HL-60 (cell line): ENCODE measurements around the gene MTHFD1L.

Experiments
- DNase-seq, 2 experiments: peaks; one replicate each; pipeline ENCODE4 v3.0.0-alpha.2; 2010 to 2020; ENCODE audit warnings: low read depth in 1 of 2, low spot score in 1 of 2
- H3K27ac ChIP-seq: fragments of 250-450 bp; sonication (Bioruptor Pico); replicated peaks from 2 replicates; pipeline ENCODE4 v1.5.1; 2020; ENCODE audit warnings: mild to moderate bottlenecking, moderate library complexity
- H3K27me3 ChIP-seq: fragments of 250-450 bp; sonication (Bioruptor Pico); 2 replicates; pipeline ENCODE4 v1.5.1; 2021; ENCODE audit warnings: mild to moderate bottlenecking, moderate library complexity; ENCODE audit not compliant: insufficient read depth, poor library complexity, severe bottlenecking
- H3K4me3 ChIP-seq: replicated peaks from 2 replicates; pipeline ENCODE4 v1.5.1; 2011; ENCODE audit warnings: mild to moderate bottlenecking, control low read depth, low read length; ENCODE audit not compliant: insufficient read depth
- GABPA ChIP-seq: IDR thresholded peaks from 2 replicates; pipeline ENCODE4 v1.6.1; 2012; ENCODE audit warnings: low read depth
- POLR2AphosphoS5 ChIP-seq: IDR thresholded peaks from 2 replicates; pipeline ENCODE4 v1.6.1; 2012; ENCODE audit warnings: low read depth
- SPI1 ChIP-seq: IDR thresholded peaks from 2 replicates; pipeline ENCODE4 v1.6.1; 2012; ENCODE audit warnings: low read depth, mild to moderate bottlenecking, borderline replicate concordance
- TF ChIP-seq, protein P1 (sequence below): IDR thresholded peaks from one replicate; pipeline ENCODE4 v1.5.1; 2011; ENCODE audit warnings: low read length, control low read depth, inconsistent platforms; ENCODE audit not compliant: insufficient read depth
- TF ChIP-seq, protein P2 (sequence below): IDR thresholded peaks from 2 replicates; pipeline ENCODE4 v1.6.1; 2012; ENCODE audit warnings: low read depth; ENCODE audit not compliant: insufficient replicate concordance

Gene MTHFD1L

DNA sequence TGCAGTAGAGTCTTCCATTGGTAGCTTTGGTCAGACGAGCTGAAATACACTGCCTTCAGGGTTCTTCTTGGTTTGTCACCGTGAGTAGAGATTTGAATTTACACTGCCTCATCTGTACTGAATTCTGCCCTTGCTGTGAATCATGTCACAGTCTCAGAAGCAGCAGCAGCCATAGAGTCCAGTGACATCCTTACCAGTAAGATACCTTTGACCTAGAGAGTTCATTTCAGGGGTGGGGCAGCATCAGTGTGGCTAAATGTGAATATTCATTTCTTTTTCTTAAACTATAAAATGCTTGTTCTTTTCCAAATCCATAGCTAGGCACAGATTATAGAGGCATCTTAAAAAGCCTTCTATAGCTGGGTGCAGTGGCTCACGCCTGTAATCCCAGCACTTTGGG lies 223.5 kb downstream of the MTHFD1L start:
- Histone ChIP-seq H3K27ac (no peak overlapping the region), H3K27me3 (no peaks in the 10 kb centered on the region), H3K4me3 (no peak overlapping the region)
- no peak for DNase-seq
- TF ChIP-seq, protein P1, sequence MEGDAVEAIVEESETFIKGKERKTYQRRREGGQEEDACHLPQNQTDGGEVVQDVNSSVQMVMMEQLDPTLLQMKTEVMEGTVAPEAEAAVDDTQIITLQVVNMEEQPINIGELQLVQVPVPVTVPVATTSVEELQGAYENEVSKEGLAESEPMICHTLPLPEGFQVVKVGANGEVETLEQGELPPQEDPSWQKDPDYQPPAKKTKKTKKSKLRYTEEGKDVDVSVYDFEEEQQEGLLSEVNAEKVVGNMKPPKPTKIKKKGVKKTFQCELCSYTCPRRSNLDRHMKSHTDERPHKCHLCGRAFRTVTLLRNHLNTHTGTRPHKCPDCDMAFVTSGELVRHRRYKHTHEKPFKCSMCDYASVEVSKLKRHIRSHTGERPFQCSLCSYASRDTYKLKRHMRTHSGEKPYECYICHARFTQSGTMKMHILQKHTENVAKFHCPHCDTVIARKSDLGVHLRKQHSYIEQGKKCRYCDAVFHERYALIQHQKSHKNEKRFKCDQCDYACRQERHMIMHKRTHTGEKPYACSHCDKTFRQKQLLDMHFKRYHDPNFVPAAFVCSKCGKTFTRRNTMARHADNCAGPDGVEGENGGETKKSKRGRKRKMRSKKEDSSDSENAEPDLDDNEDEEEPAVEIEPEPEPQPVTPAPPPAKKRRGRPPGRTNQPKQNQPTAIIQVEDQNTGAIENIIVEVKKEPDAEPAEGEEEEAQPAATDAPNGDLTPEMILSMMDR = no peak
- TF ChIP-seq, protein P2, sequence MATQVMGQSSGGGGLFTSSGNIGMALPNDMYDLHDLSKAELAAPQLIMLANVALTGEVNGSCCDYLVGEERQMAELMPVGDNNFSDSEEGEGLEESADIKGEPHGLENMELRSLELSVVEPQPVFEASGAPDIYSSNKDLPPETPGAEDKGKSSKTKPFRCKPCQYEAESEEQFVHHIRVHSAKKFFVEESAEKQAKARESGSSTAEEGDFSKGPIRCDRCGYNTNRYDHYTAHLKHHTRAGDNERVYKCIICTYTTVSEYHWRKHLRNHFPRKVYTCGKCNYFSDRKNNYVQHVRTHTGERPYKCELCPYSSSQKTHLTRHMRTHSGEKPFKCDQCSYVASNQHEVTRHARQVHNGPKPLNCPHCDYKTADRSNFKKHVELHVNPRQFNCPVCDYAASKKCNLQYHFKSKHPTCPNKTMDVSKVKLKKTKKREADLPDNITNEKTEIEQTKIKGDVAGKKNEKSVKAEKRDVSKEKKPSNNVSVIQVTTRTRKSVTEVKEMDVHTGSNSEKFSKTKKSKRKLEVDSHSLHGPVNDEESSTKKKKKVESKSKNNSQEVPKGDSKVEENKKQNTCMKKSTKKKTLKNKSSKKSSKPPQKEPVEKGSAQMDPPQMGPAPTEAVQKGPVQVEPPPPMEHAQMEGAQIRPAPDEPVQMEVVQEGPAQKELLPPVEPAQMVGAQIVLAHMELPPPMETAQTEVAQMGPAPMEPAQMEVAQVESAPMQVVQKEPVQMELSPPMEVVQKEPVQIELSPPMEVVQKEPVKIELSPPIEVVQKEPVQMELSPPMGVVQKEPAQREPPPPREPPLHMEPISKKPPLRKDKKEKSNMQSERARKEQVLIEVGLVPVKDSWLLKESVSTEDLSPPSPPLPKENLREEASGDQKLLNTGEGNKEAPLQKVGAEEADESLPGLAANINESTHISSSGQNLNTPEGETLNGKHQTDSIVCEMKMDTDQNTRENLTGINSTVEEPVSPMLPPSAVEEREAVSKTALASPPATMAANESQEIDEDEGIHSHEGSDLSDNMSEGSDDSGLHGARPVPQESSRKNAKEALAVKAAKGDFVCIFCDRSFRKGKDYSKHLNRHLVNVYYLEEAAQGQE = no peak
- no peak for TF ChIP-seq SPI1
- no peak for TF ChIP-seq GABPA
- TF ChIP-seq POLR2AphosphoS5 = no peak

- no peak overlapping the region for H3K4me3 ChIP-seq
- no peak overlapping the region for H3K27ac ChIP-seq
- TF ChIP-seq SPI1 (no peak), POLR2AphosphoS5 (no peak), GABPA (no peak)
- TF ChIP-seq, protein P2 = no peak
- TF ChIP-seq, protein P1 = no peak
- no peaks in the 10 kb centered on the region for H3K27me3 ChIP-seq
- no peak for DNase-seq
Measured at GRCh38 chr6:151089978-151090377, 224.5 kb downstream of the MTHFD1L start.

DNA sequence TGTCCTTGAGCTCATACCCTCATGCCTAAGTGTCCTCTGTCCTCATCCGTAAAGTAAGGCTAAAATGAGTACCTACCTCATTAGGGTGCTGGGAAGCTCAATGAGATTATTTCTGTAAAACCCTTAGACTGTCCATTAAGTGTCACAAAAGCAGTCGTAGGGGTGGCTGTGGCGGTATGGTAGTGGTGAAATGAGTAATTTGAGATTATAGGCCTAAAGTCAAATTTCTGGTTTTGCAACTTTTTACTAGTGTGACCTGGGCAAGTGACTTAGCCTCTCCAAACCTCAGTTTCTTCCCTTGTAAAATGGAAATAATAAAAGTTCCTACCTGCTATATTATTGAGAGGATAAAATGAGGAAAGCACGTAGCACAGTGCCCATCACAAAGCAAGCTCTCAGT lies 226.1 kb downstream of the MTHFD1L start:
- TF ChIP-seq POLR2AphosphoS5 = no peak
- TF ChIP-seq, protein P2 = no peak
- TF ChIP-seq SPI1 = no peak
- no peak for TF ChIP-seq GABPA
- TF ChIP-seq, protein P1 = no peak
- DNase-seq = no peak
- no peak overlapping the region for H3K4me3 ChIP-seq
- no peaks in the 10 kb centered on the region for H3K27me3 ChIP-seq
- H3K27ac ChIP-seq = no peak overlapping the region
